Measurements from ENCODE around the gene PTDSS2. TPM values are rescaled to one million over a fixed set of nuclear protein-coding genes. Genes with fewer than 3 reads are reported as not detected.
"Not testable (repeated sequence)": the region's sequence is repeated elsewhere in the genome, so short reads cannot be mapped to it uniquely, and the experiment has no call there.

PTDSS2 gene
- total and polyA plus RNA-seq, 5 donors from 2014 or later: 6.1 to 19.3 (median 7.0) TPM

DNA sequence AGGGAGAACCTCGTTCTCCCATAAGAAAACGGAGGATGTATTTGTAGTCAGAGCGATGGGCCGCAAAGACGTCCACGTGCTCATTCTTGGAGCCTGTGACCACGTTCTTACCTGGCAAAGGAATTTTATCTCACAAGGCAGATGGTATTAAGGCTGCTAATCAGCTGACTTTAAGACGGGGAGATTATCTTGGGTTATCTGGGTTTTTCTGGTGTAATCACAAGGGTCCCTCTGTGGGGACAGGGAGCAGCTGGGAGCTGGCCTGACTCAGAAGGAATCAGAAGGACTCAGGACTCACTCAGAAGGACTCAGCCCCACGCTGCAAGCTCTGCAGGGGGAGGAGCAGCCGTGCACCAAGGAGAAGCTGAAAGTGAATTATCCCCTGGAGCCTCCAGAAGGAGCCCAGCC is 27.8 kb upstream of the PTDSS2 start:
- Mint-ChIP-seq H3K4me1 (peaks cover 0 to 6% (median under 1%) of the 10 kb centered on the region in 4 donors), H3K4me3 (peak overlapping the region in 1 of 4 donors; percentile 31), H3K27ac (peak overlapping the region in 1 of 3 donors; percentile 8), H3K36me3 (peaks cover 12% of the 10 kb centered on the region), H3K9me3 (peaks cover 0 to 4% (median 0%) of the 10 kb centered on the region in 7 donors), H3K27me3 (no peaks in the 10 kb centered on the region)
- Histone ChIP-seq H3K4me3 (ENCODE audit: low read depth, low read length) (no peak overlapping the region), H3K36me3 (ENCODE audit: control insufficient read depth, insufficient read depth, low read length) (peaks cover under 1% of the 10 kb centered on the region), H3K27me3 (ENCODE audit: control insufficient read depth, insufficient read depth, low read length) (no peaks in the 10 kb centered on the region), H3K4me1 (ENCODE audit: control insufficient read depth, insufficient read depth, low read length, poor library complexity, severe bottlenecking) (no peaks in the 10 kb centered on the region), H3K27ac (ENCODE audit: insufficient read depth, low read length, poor library complexity, severe bottlenecking) (no peak overlapping the region), H3K9me3 (ENCODE audit: control insufficient read depth in 2 of 2, low read length in 2 of 2) (no peaks in the 10 kb centered on the region)
- no peak for DNase-seq
- no peak for ATAC-seq (ENCODE audit: low read depth in 2 of 2)

DNA sequence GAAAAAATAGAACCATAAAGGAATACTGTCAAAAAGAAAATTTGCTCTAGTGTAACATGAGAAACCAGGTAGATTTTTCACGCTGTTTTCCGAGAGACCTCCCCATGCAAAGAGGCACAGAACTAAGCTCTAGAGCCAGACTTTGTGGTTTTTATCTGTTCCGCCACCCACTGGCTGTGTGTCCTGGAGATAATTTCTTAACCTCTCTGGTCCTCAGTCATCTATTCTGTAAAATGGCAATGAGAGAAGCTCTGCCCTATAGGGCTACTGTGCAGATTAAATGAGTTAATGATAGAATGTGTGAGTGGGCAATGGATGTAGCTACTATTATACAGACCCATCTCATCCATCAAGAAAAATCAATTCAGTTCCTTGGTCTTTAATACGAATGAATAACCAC is 25.8 kb upstream of the PTDSS2 start:
- Histone ChIP-seq H3K4me3 (ENCODE audit: low read depth, low read length) (no peak overlapping the region), H3K36me3 (ENCODE audit: control insufficient read depth, insufficient read depth, low read length) (peaks cover 3% of the 10 kb centered on the region), H3K27ac (ENCODE audit: insufficient read depth, low read length, poor library complexity, severe bottlenecking) (no peak overlapping the region), H3K4me1 (ENCODE audit: control insufficient read depth, insufficient read depth, low read length, poor library complexity, severe bottlenecking) (no peaks in the 10 kb centered on the region), H3K27me3 (ENCODE audit: control insufficient read depth, insufficient read depth, low read length) (no peaks in the 10 kb centered on the region), H3K9me3 (ENCODE audit: control insufficient read depth in 2 of 2, low read length in 2 of 2) (no peaks in the 10 kb centered on the region)
- DNase-seq (no peak), ATAC-seq (ENCODE audit: low read depth in 2 of 2) (no peak)
- Mint-ChIP-seq H3K36me3 (peaks cover 16% of the 10 kb centered on the region), H3K9me3 (peaks cover 0 to 4% (median 0%) of the 10 kb centered on the region in 7 donors), H3K27me3 (no peaks in the 10 kb centered on the region), H3K4me1 (peaks cover 0 to 6% (median under 1%) of the 10 kb centered on the region in 4 donors), H3K4me3 (peak overlapping the region in 1 of 4 donors; percentile 66), H3K27ac (no peak overlapping the region)

DNA sequence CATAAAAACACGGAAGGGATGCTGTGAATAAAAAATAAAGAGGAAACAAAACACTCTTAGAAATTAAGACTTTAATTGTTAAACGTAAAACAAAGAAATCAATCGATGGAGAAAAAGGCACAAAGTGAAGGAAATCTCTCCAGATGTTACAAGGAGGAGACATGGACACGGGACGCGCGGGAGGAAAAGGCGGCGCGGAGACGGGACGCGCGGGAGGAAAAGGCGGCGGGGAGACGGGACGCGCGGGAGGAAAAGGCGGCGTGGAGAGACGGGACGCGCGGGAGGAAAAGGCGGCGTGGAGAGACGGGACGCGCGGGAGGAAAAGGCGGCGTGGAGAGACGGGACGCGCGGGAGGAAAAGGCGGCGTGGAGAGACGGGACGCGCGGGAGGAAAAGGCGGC is 25.3 kb upstream of the PTDSS2 start:
- DNase-seq; H3K4me1 ChIP-seq (ENCODE audit: control insufficient read depth, insufficient read depth, low read length, poor library complexity, severe bottlenecking); H3K27me3 ChIP-seq (ENCODE audit: control insufficient read depth, insufficient read depth, low read length); H3K4me1 Mint-ChIP-seq; H3K27me3 Mint-ChIP-seq; H3K27ac ChIP-seq (ENCODE audit: insufficient read depth, low read length, poor library complexity, severe bottlenecking); ATAC-seq (ENCODE audit: low read depth in 2 of 2); H3K4me3 ChIP-seq (ENCODE audit: low read depth, low read length); H3K9me3 Mint-ChIP-seq; H3K27ac Mint-ChIP-seq; H3K9me3 ChIP-seq (ENCODE audit: control insufficient read depth in 2 of 2, low read length in 2 of 2); H3K36me3 ChIP-seq (ENCODE audit: control insufficient read depth, insufficient read depth, low read length): not testable (repeated sequence)
- peak overlapping the region in 1 of 4 donors; percentile 66 for H3K4me3 Mint-ChIP-seq
- H3K36me3 Mint-ChIP-seq: peaks cover 16% of the 10 kb centered on the region

DNA sequence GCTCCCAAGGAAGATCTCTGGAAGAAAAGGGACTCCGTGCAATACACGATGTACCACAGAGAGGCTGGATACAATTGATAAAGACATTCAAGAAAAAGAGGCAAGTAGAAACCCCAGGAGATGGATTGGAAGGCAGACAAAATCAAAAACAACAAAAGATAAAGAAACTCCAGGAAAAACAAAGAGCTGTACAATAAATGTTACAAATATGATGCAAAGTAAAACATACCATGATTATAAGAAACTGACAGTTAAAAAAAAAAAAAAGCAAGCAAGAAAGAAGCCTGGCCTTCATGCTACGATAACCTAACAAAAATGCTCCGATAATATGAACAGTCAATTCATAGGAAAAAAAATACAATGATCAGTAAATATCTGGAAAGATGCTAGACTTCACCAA is 24.8 kb upstream of the PTDSS2 start:
- Histone ChIP-seq H3K9me3 (ENCODE audit: control insufficient read depth in 2 of 2, low read length in 2 of 2) (no peaks in the 10 kb centered on the region), H3K27ac (ENCODE audit: insufficient read depth, low read length, poor library complexity, severe bottlenecking) (no peak overlapping the region), H3K4me1 (ENCODE audit: control insufficient read depth, insufficient read depth, low read length, poor library complexity, severe bottlenecking) (no peaks in the 10 kb centered on the region), H3K27me3 (ENCODE audit: control insufficient read depth, insufficient read depth, low read length) (no peaks in the 10 kb centered on the region), H3K4me3 (ENCODE audit: low read depth, low read length) (no peak overlapping the region), H3K36me3 (ENCODE audit: control insufficient read depth, insufficient read depth, low read length) (peaks cover 3% of the 10 kb centered on the region)
- H3K36me3 Mint-ChIP-seq: peaks cover 16% of the 10 kb centered on the region
- no peak overlapping the region for H3K27ac Mint-ChIP-seq
- DNase-seq: no peak
- peak overlapping the region in 1 of 4 donors; percentile 69 for H3K4me3 Mint-ChIP-seq
- no peak for ATAC-seq (ENCODE audit: low read depth in 2 of 2)
- H3K9me3 Mint-ChIP-seq: peaks cover 0 to 4% (median 0%) of the 10 kb centered on the region in 7 donors
- no peaks in the 10 kb centered on the region for H3K27me3 Mint-ChIP-seq
- peaks cover 0 to 6% (median under 1%) of the 10 kb centered on the region in 4 donors for H3K4me1 Mint-ChIP-seq

DNA sequence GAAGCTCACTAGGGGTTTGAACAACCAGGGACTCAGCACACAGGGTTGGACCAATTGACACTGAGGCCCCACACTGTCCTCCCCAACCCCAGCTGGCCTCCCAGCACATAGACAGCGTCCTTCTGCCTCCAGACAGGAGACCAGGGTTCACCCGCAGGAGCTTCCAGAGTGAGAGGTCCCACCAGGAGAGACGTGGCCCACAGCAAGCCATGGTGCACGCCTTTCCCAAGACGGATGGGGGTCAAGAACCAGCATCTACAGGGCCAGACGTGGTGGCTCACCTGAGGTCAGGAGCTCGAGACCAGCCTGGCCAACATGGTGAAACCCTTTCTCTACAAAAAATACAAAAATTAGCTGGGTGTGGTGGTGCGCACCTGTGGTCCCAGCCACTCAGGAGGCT is 23.2 kb upstream of the PTDSS2 start:
- DNase-seq: no peak
- Mint-ChIP-seq H3K36me3 (peaks cover 16% of the 10 kb centered on the region), H3K4me3 (no peak overlapping the region), H3K27me3 (no peaks in the 10 kb centered on the region), H3K27ac (no peak overlapping the region), H3K4me1 (peaks cover 0 to 6% (median under 1%) of the 10 kb centered on the region in 4 donors), H3K9me3 (peaks cover 0 to 4% (median 0%) of the 10 kb centered on the region in 7 donors)
- no peak overlapping the region for H3K27ac ChIP-seq (ENCODE audit: insufficient read depth, low read length, poor library complexity, severe bottlenecking)
- no peak overlapping the region for H3K4me3 ChIP-seq (ENCODE audit: low read depth, low read length)
- no peaks in the 10 kb centered on the region for H3K27me3 ChIP-seq (ENCODE audit: control insufficient read depth, insufficient read depth, low read length)
- H3K36me3 ChIP-seq (ENCODE audit: control insufficient read depth, insufficient read depth, low read length): peaks cover 3% of the 10 kb centered on the region
- ATAC-seq (ENCODE audit: low read depth in 2 of 2): no peak
- no peaks in the 10 kb centered on the region for H3K9me3 ChIP-seq (ENCODE audit: control insufficient read depth in 2 of 2, low read length in 2 of 2)
- no peaks in the 10 kb centered on the region for H3K4me1 ChIP-seq (ENCODE audit: control insufficient read depth, insufficient read depth, low read length, poor library complexity, severe bottlenecking)

DNA sequence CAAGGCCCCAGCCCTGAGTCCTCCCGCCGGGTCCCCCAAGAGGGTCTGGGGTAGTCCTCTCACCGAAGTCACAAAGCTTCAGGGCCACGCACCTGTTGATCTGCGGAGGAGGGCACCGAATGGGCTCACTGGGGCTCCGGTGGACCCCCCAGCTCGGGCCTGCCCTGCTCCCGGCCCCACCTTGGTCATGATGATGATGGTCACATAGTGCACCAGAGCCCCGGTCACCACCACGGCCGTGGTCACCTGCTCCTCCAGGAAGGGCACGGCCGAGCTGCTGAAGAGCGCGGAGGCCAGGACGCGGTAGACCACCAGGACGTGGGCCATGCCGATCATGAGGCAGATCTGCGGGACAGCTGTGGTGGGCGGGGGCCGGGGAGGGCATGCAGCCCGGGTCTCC is 21.8 kb upstream of the PTDSS2 start:
- Mint-ChIP-seq H3K4me1 (peaks cover 0 to 6% (median under 1%) of the 10 kb centered on the region in 4 donors), H3K4me3 (no peak overlapping the region), H3K9me3 (peaks cover 0 to 4% (median 0%) of the 10 kb centered on the region in 7 donors), H3K36me3 (peaks cover 16% of the 10 kb centered on the region), H3K27me3 (no peaks in the 10 kb centered on the region), H3K27ac (no peak overlapping the region)
- Histone ChIP-seq H3K27ac (ENCODE audit: insufficient read depth, low read length, poor library complexity, severe bottlenecking) (no peak overlapping the region), H3K4me3 (ENCODE audit: low read depth, low read length) (no peak overlapping the region), H3K9me3 (ENCODE audit: control insufficient read depth in 2 of 2, low read length in 2 of 2) (no peaks in the 10 kb centered on the region), H3K4me1 (ENCODE audit: control insufficient read depth, insufficient read depth, low read length, poor library complexity, severe bottlenecking) (no peaks in the 10 kb centered on the region), H3K27me3 (ENCODE audit: control insufficient read depth, insufficient read depth, low read length) (no peaks in the 10 kb centered on the region), H3K36me3 (ENCODE audit: control insufficient read depth, insufficient read depth, low read length) (peaks cover 3% of the 10 kb centered on the region)
- DNase-seq (no peak), ATAC-seq (ENCODE audit: low read depth in 2 of 2) (no peak)

DNA sequence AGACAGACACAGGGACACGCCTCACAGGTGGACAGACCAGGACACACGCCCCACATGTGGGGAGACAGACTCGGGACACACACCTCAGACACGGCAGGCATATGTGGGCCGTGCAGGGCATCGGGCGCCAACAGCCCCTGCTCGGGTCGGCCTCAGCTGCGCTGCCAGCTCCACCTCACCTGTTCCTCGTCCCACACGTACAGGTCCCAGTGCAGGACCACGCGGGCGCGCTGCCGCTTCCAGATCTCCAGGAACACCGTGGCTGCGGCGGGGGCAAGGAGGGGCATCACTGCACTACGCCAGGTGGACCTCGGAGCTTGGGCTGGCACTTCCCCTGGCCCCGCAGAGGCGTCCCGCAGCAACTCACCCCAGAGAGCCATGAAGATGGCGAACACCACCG is 20.7 kb upstream of the PTDSS2 start:
- H3K27me3 Mint-ChIP-seq: no peaks in the 10 kb centered on the region
- H3K4me3 Mint-ChIP-seq: no peak overlapping the region
- H3K4me1 Mint-ChIP-seq: peaks cover 0 to 5% (median under 1%) of the 10 kb centered on the region in 4 donors
- Histone ChIP-seq H3K27ac (ENCODE audit: insufficient read depth, low read length, poor library complexity, severe bottlenecking) (no peak overlapping the region), H3K27me3 (ENCODE audit: control insufficient read depth, insufficient read depth, low read length) (no peaks in the 10 kb centered on the region), H3K9me3 (ENCODE audit: control insufficient read depth in 2 of 2, low read length in 2 of 2) (no peaks in the 10 kb centered on the region), H3K36me3 (ENCODE audit: control insufficient read depth, insufficient read depth, low read length) (peaks cover 3% of the 10 kb centered on the region), H3K4me3 (ENCODE audit: low read depth, low read length) (no peak overlapping the region), H3K4me1 (ENCODE audit: control insufficient read depth, insufficient read depth, low read length, poor library complexity, severe bottlenecking) (no peaks in the 10 kb centered on the region)
- peaks cover 0 to 4% (median 0%) of the 10 kb centered on the region in 7 donors for H3K9me3 Mint-ChIP-seq
- peak overlapping the region in 1 of 3 donors; percentile 26 for H3K27ac Mint-ChIP-seq
- DNase-seq (no peak), ATAC-seq (ENCODE audit: low read depth in 2 of 2) (no peak)
- H3K36me3 Mint-ChIP-seq: peaks cover 14% of the 10 kb centered on the region

DNA sequence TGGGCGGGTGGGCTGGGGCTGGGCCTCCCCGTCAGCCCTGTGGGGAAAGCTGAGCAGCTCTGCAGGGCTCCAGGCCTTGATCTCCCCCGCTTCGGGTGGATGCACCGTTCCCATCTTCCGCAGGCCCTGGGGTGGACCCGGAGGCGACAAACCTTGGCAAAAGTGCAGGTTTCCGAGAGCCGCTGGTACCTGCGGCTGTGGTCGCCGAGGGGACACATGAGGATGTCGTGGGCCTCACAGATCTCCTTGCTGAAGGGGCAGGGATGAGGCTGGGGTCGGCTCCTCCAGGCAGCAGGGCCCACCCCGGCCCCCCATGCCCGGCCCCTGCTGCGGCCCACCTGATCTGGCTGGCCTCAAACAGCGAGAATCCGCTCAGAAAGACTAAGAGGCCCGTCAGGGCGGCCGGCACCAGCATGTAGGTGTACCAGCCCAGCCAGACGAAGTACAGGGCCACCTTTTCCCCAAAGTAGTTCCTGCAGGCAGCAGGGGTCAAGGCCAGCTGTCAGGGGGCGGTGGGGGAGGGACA is 20.1 kb upstream of the PTDSS2 start:
- Histone ChIP-seq H3K4me3 (ENCODE audit: low read depth, low read length) (no peak overlapping the region), H3K36me3 (ENCODE audit: control insufficient read depth, insufficient read depth, low read length) (peaks cover 3% of the 10 kb centered on the region), H3K9me3 (ENCODE audit: control insufficient read depth in 2 of 2, low read length in 2 of 2) (no peaks in the 10 kb centered on the region), H3K27ac (ENCODE audit: insufficient read depth, low read length, poor library complexity, severe bottlenecking) (no peak overlapping the region), H3K27me3 (ENCODE audit: control insufficient read depth, insufficient read depth, low read length) (no peaks in the 10 kb centered on the region), H3K4me1 (ENCODE audit: control insufficient read depth, insufficient read depth, low read length, poor library complexity, severe bottlenecking) (no peaks in the 10 kb centered on the region)
- H3K27ac Mint-ChIP-seq: no peak overlapping the region
- H3K36me3 Mint-ChIP-seq: peaks cover 12% of the 10 kb centered on the region
- no peaks in the 10 kb centered on the region for H3K27me3 Mint-ChIP-seq
- no peak for ATAC-seq (ENCODE audit: low read depth in 2 of 2)
- peaks cover 0 to 3% (median 0%) of the 10 kb centered on the region in 4 donors for H3K4me1 Mint-ChIP-seq
- DNase-seq: no peak
- peaks cover 0 to 4% (median 0%) of the 10 kb centered on the region in 7 donors for H3K9me3 Mint-ChIP-seq
- H3K4me3 Mint-ChIP-seq: no peak overlapping the region
